ENCODE data around the gene ARHGAP22. TPM values are rescaled to one million over a fixed set of nuclear protein-coding genes. Genes with fewer than 3 reads are reported as not detected.

Gene ARHGAP22
- total and polyA plus RNA-seq, 4 donors, result 0.23 to 2.3 (median 0.54) TPM

GRCh38 chr10:48589266-48589665 lies 15.6 kb downstream of the ARHGAP22 start:
- Histone ChIP-seq H3K4me3 (ENCODE audit: low read depth in 1 of 3, low read length in 3 of 3) (no peak overlapping the region), H3K27me3 (ENCODE audit: control insufficient read depth in 4 of 4, insufficient read depth in 4 of 4, low read length in 3 of 4) (no peaks in the 10 kb centered on the region), H3K9ac (ENCODE audit: low read depth in 1 of 2, low read length in 2 of 2) (no peak overlapping the region), H3K9me3 (ENCODE audit: control insufficient read depth in 4 of 4, low read length in 3 of 4) (no peaks in the 10 kb centered on the region), H3K36me3 (ENCODE audit: control insufficient read depth in 4 of 4, insufficient read depth in 3 of 4, low read depth in 1 of 4, low read length in 3 of 4) (no peaks in the 10 kb centered on the region), H3K27ac (ENCODE audit: low read depth in 1 of 2, low read length in 2 of 2) (no peak overlapping the region), H3K4me1 (ENCODE audit: control insufficient read depth in 4 of 4, insufficient read depth in 4 of 4, low read length in 3 of 4) (no peaks in the 10 kb centered on the region)
- no peak for TF ChIP-seq CTCF (IDR thresholded peaks at IDR 0.05; ENCODE audit: low read depth, low read length, missing input control)
- TF ChIP-seq YY1 (IDR thresholded peaks at IDR 0.05), result no peak
- TF ChIP-seq MAX (IDR thresholded peaks at IDR 0.05), result no peak
- TF ChIP-seq ZBTB33 (IDR thresholded peaks at IDR 0.05), result no peak
- no peak for TF ChIP-seq HNF4G (IDR thresholded peaks at IDR 0.05)
- no peak for TF ChIP-seq FOXA1 (IDR thresholded peaks at IDR 0.05)
- no peak for TF ChIP-seq ATF3 (IDR thresholded peaks at IDR 0.05)
- TF ChIP-seq RXRA (IDR thresholded peaks at IDR 0.05), result no peak
- TF ChIP-seq RAD21 (IDR thresholded peaks at IDR 0.05), result no peak
- TF ChIP-seq NR2F2 (IDR thresholded peaks at IDR 0.05), result no peak
- TF ChIP-seq JUND (IDR thresholded peaks at IDR 0.05), result no peak
- TF ChIP-seq REST (IDR thresholded peaks at IDR 0.05), result no peak
- no peak for TF ChIP-seq HNF4A (conservative IDR thresholded peaks at IDR 0.05)
- no peak for DNase-seq (ENCODE audit: low spot score)
- WGBS, result 74% methylated on average over 5 of the region's 5 CpGs

GRCh38 chr10:48587819-48588218 lies 17.1 kb downstream of the ARHGAP22 start:
- no peaks in the 10 kb centered on the region for H3K36me3 ChIP-seq (ENCODE audit: control insufficient read depth in 4 of 4, insufficient read depth in 3 of 4, low read depth in 1 of 4, low read length in 3 of 4)

More at GRCh38 chr10:48587819-48588218, 17.1 kb downstream of the ARHGAP22 start:
- Histone ChIP-seq H3K4me1 (ENCODE audit: control insufficient read depth in 4 of 4, insufficient read depth in 4 of 4, low read length in 3 of 4) (no peaks in the 10 kb centered on the region), H3K27me3 (ENCODE audit: control insufficient read depth in 4 of 4, insufficient read depth in 4 of 4, low read length in 3 of 4) (no peaks in the 10 kb centered on the region), H3K9me3 (ENCODE audit: control insufficient read depth in 4 of 4, low read length in 3 of 4) (no peaks in the 10 kb centered on the region), H3K9ac (ENCODE audit: low read depth in 1 of 2, low read length in 2 of 2) (no peak overlapping the region), H3K4me3 (ENCODE audit: low read depth in 1 of 3, low read length in 3 of 3) (no peak overlapping the region), H3K27ac (ENCODE audit: low read depth in 1 of 2, low read length in 2 of 2) (no peak overlapping the region)
- 90% methylated on average over 3 of the region's 3 CpGs for WGBS
- no peak for DNase-seq (ENCODE audit: low spot score)
- TF ChIP-seq MAX (IDR thresholded peaks at IDR 0.05) (no peak), SP1 (IDR thresholded peaks at IDR 0.05) (no peak), NR2F2 (IDR thresholded peaks at IDR 0.05) (no peak), EGR1 (IDR thresholded peaks at IDR 0.05; ENCODE audit: low read depth in 2 of 2) (no peak), ZBTB33 (IDR thresholded peaks at IDR 0.05) (no peak), TAF1 (conservative IDR thresholded peaks at IDR 0.05) (no peak), RAD21 (IDR thresholded peaks at IDR 0.05) (no peak), FOXA2 (IDR thresholded peaks at IDR 0.05) (no peak)
